ENCODE measurements around the gene KRTAP10-12. TPM values are rescaled to one million over a fixed set of nuclear protein-coding genes. Genes with fewer than 3 reads are reported as not detected.

The KRTAP10-12 gene
- total RNA-seq, 1 experiment from 2014 or later = not detected

- Histone ChIP-seq H3K4me1 (ENCODE audit: control insufficient read depth in 1 of 2, insufficient read depth in 2 of 2, low read length in 2 of 2) (no peaks in the 10 kb centered on the region), H4K20me1 (ENCODE audit: insufficient read depth) (no peaks in the 10 kb centered on the region), H3K27ac (ENCODE audit: low read depth, low read length) (no peak overlapping the region), H3K9ac (ENCODE audit: low read length) (no peak overlapping the region), H3K4me3 (replicated peaks in 1 of 2; ENCODE audit: low read depth in 1 of 2, low read length in 2 of 2) (no peak overlapping the region), H3K9me3 (ENCODE audit: control insufficient read depth in 1 of 2, insufficient read depth in 1 of 2, low read depth in 1 of 2, low read length in 2 of 2) (no peaks in the 10 kb centered on the region), H3K4me2 (ENCODE audit: low read length) (no peak overlapping the region), H2AFZ (ENCODE audit: low read depth, low read length, poor library complexity, severe bottlenecking) (no peak overlapping the region), H3K27me3 (ENCODE audit: insufficient read depth, low read length) (no peaks in the 10 kb centered on the region), H3K79me2 (ENCODE audit: insufficient read depth, low read length) (no peaks in the 10 kb centered on the region), H3K9me2 (ENCODE audit: insufficient read depth) (no peaks in the 10 kb centered on the region), H3K36me3 (ENCODE audit: control insufficient read depth in 1 of 2, insufficient read depth in 2 of 2, low read length in 2 of 2) (no peaks in the 10 kb centered on the region)
- DNase-seq (ENCODE audit: low read depth, low spot score) = no peak
- no TSS peak for BruUV-seq (replicated peaks)
- TF ChIP-seq SRF (IDR thresholded peaks at IDR 0.05; ENCODE audit: low read depth) (no peak), SP1 (IDR thresholded peaks at IDR 0.05; ENCODE audit: low read depth) (no peak), ELF1 (IDR thresholded peaks at IDR 0.05; ENCODE audit: borderline replicate concordance, low read depth) (no peak), ZBTB33 (IDR thresholded peaks at IDR 0.05; ENCODE audit: extremely low read depth, insufficient replicate concordance, low read length) (no peak), TCF7L2 (IDR thresholded peaks at IDR 0.05; ENCODE audit: borderline replicate concordance, extremely low read depth, insufficient read depth, insufficient read length) (no peak), MAX (IDR thresholded peaks at IDR 0.05) (no peak), EGR1 (IDR thresholded peaks at IDR 0.05; ENCODE audit: low read depth) (no peak), ZNF274 (IDR thresholded peaks at IDR 0.05; ENCODE audit: low read depth, low read length) (no peak), CEBPB (IDR thresholded peaks at IDR 0.05; ENCODE audit: low read depth) (no peak), EZH2phosphoT487 (IDR thresholded peaks at IDR 0.05; ENCODE audit: borderline replicate concordance) (no peak), FOSL1 (IDR thresholded peaks at IDR 0.05; ENCODE audit: low read depth) (no peak), EZH2 (IDR thresholded peaks at IDR 0.05) (no peak), ATF3 (IDR thresholded peaks at IDR 0.05) (no peak)
- ChIA-PET RAD21 (ENCODE audit: low non-redundant PET in 1 of 2, low total read pairs in 2 of 2, uncharacterized antibody in 2 of 2, unreplicated experiment in 2 of 2) (no interaction called here), POLR2A (no interaction called here), CTCF (no interaction called here)
- ATAC-seq = no peak
- intact Hi-C loops (cut with micrococcal nuclease) = no loop called here
Measured at GRCh38 chr21:44724926-44725325, 28.0 kb downstream of the KRTAP10-12 start.
